Thyroid gland (tissue), 4 donors: Measurements from ENCODE around the gene TCEA2. TPM values are rescaled to one million over a fixed set of nuclear protein-coding genes. Genes with fewer than 3 reads are reported as not detected.

Source experiments
- DNase-seq, 2 donors: peaks; one replicate each; pipeline ENCODE4 v3.0.0-alpha.2; 2019
- H3K27ac ChIP-seq, 3 donors: fragments of 200-600 bp; sonication (generic); 1 replicate in 2 of 3; 2 replicates in 1 of 3; pipeline ENCODE4 v1.5.1; 2016 to 2019; ENCODE audit warnings: mild to moderate bottlenecking in 1 of 3, moderate library complexity in 1 of 3
- H3K27me3 ChIP-seq: fragments of 200-600 bp; sonication (generic); one replicate; pipeline ENCODE4 v1.5.1; 2019
- H3K36me3 ChIP-seq, 2 donors: fragments of 200-600 bp; sonication (generic); one replicate each; pipeline ENCODE4 v1.5.1; 2016 to 2019
- H3K4me1 ChIP-seq, 2 donors: fragments of 200-600 bp; sonication (generic); one replicate each; pipeline ENCODE4 v1.5.1; 2017 to 2019
- H3K4me3 ChIP-seq, 3 donors: fragments of 200-600 bp; sonication (generic); replicated peaks in 1 of 3; 1 replicate in 2 of 3; 2 replicates in 1 of 3; pipeline ENCODE4 v1.5.1; 2016; ENCODE audit warnings: mild to moderate bottlenecking in 1 of 3
- H3K9me3 ChIP-seq: fragments of 200-600 bp; sonication (generic); one replicate; pipeline ENCODE4 v1.5.1; 2017
- POLR2A ChIP-seq, 2 donors: fragments of 450-650 bp; IDR thresholded peaks; one replicate each; pipeline ENCODE4 v1.6.1; 2017; ENCODE audit warnings: antibody characterized with exemption in 2 of 2, mild to moderate bottlenecking in 2 of 2, moderate library complexity in 1 of 2
- WGBS, 2 donors: methylation state at CpG; one replicate each; pipeline ENCODE4 v1.1.5; 2017; 5-methylcytosine and 5-hydroxymethylcytosine counted together
- intact Hi-C: fragments of 100-400 bp; cut with DNase I; formaldehyde crosslinking; loops from one replicate; pipeline ENCODE4 v1.15.1; 2023
- total RNA-seq, 4 donors: library from RNA; depleted of rRNA; stranded (reverse); fragments of >200 nt; gene quantifications; one replicate each; pipeline ENCODE4 v1.2.3, GENCODE V29; 2016
- TF ChIP-seq, protein P1 (sequence below), 6 experiments: fragments of 200-600 bp in 3 of 6; fragments of 450-650 bp in 3 of 6; sonication (generic) in 3 of 6; IDR thresholded peaks; one replicate each; pipeline ENCODE4 v1.5.1; 2016 to 2019; ENCODE audit warnings: antibody characterized with exemption in 6 of 6, mild to moderate bottlenecking in 2 of 6, inconsistent platforms in 1 of 6, moderate library complexity in 1 of 6

Gene TCEA2
- total RNA-seq, 4 donors from 2014 or later = 20.9 to 43.1 (median 24.4) TPM

DNA sequence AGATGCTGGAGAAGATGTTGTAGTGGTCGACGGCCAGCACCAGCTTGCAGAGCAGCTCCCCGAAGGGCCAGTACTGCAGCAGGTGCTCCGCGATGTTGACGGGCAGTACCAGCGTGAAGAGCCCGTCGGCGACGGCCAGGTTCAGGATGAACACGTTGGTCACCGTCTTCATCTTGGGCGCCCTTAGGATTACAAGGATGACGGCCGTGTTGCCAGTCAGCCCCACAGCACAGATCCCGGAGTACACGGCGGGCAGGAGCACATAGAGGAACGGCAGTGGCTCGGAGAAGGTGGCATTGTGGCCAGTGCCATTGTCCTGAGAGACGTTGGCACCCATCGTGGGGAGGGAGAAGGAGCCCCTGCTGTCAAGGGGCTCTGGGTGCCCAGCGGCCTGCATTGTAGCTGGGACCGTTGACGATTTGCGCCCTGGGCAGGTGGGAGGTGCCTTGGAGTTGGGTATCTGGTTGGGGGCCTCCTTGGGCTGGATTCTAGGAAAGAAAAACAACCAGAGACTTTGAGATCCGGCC, 43.5 kb downstream of the TCEA2 start:
- no peak for DNase-seq
- no peak overlapping the region for H3K4me3 ChIP-seq
- WGBS, 2 donors = 86 to 93% methylated on average over 18 to 23 of the region's 28 CpGs
- intact Hi-C loops = no loop called here
- no peaks in the 10 kb centered on the region for H3K27me3 ChIP-seq
- H3K4me1 ChIP-seq = peaks cover 11% of the 10 kb centered on the region in 2 donors
- H3K36me3 ChIP-seq = no peaks in the 10 kb centered on the region
- H3K9me3 ChIP-seq = no peaks in the 10 kb centered on the region
- TF ChIP-seq, protein P1, sequence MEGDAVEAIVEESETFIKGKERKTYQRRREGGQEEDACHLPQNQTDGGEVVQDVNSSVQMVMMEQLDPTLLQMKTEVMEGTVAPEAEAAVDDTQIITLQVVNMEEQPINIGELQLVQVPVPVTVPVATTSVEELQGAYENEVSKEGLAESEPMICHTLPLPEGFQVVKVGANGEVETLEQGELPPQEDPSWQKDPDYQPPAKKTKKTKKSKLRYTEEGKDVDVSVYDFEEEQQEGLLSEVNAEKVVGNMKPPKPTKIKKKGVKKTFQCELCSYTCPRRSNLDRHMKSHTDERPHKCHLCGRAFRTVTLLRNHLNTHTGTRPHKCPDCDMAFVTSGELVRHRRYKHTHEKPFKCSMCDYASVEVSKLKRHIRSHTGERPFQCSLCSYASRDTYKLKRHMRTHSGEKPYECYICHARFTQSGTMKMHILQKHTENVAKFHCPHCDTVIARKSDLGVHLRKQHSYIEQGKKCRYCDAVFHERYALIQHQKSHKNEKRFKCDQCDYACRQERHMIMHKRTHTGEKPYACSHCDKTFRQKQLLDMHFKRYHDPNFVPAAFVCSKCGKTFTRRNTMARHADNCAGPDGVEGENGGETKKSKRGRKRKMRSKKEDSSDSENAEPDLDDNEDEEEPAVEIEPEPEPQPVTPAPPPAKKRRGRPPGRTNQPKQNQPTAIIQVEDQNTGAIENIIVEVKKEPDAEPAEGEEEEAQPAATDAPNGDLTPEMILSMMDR (IDR thresholded peaks at IDR 0.05) = no peak
- no peak overlapping the region for H3K27ac ChIP-seq

DNA sequence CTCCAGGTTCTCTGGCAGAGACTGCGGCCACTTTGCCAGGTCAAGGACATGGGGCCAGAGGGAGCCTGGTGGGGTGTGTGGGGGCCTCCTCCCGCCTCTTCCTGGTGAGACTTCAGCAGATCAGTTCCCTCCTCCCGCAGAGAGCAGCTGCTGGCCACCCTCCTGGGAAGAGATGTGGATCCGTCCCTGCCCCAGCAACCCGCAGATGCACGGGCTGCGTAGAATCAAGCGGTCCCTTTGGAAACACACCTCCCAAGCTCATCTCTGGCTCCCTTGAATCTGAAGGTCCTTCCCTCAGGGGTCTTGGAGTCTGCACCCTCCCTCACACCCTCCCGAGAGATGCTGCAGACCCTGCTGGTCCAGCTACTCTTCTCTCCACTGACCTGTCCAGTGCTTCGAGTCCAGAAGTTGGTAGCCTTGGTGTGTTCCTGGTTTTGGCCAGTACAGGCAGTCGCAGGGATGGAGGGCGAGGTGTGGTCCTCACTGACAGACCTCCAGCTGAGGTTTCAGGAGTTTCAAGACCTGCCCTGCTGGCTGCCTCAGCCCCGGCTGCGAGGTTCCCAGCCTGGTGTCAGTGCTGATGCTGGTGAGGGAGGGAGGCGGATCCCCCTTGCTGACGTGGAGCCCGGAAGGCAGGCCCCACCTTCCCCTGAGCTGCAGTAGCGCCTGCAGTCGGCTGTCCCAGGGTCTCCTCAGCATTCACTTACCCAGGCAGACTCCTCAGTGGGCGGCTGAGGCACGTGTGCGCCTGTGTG, 44.2 kb downstream of the TCEA2 start, which contains the start of gene NPBWR2:
Gene NPBWR2 (minus strand): TSS at position 585 of the 755 bp plus-strand sequence. CDS start 734 bp downstream, outside the sequence.
- no peak for TF ChIP-seq POLR2A (IDR thresholded peaks at IDR 0.05)
- 69 to 82% methylated on average over 9 to 16 of the region's 22 CpGs for WGBS, 2 donors
- no peaks in the 10 kb centered on the region for H3K27me3 ChIP-seq
- DNase-seq = no peak
- H3K36me3 ChIP-seq = no peaks in the 10 kb centered on the region
- H3K4me3 ChIP-seq = no peak within 1 kb of the TSS
- H3K27ac ChIP-seq = no peak within 1 kb of the TSS
- intact Hi-C loops = no loop called here
- peaks cover 7% of the 10 kb centered on the region in 2 donors for H3K4me1 ChIP-seq
- no peaks in the 10 kb centered on the region for H3K9me3 ChIP-seq

DNA sequence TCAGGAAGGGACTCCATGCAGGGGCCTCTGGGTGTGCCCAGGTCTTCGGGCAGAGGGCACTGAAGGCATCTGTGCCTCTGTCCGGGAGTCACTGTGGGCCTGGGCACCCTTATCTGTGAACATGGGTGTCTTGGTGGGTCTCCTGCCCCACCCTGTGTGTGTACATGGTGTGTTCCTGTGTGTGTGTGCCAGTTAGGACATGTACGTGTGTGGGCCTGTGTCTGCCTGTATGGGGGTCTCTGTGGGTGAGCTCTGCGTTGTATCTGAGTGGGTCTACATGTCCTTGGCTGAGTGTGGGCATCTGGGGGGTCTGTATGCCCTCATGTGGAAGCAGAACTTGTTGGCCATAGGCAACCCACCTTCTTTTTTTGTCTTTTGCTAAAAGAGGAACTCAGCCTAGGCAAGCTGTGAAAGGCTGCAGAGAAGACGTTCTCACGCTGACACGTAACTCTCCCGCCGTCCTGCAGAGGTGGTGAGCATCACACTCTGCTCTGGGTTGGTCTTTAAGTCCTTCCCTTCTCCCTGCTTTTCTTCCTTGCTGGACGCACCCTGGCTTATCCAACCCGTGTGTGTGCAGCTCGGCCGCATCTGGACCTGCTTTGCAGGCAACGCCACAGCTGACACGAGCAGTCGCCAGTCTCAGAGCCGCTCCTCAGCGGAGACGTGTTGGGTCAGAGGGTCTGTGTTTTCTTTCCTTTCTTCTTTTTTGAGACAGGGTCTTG, 44.9 kb downstream of the TCEA2 start:
- no peaks in the 10 kb centered on the region for H3K36me3 ChIP-seq
- no peak overlapping the region for H3K4me3 ChIP-seq
- intact Hi-C loops = no loop called here
- H3K9me3 ChIP-seq = no peaks in the 10 kb centered on the region
- H3K27me3 ChIP-seq = no peaks in the 10 kb centered on the region
- WGBS, 2 donors = 79 to 84% methylated on average over 17 to 19 of the region's 19 CpGs
- TF ChIP-seq, protein P1 (IDR thresholded peaks at IDR 0.05) = no peak
- TF ChIP-seq POLR2A (IDR thresholded peaks at IDR 0.05) = no peak
- DNase-seq = no peak
- no peaks in the 10 kb centered on the region for H3K4me1 ChIP-seq
- no peak overlapping the region for H3K27ac ChIP-seq

DNA sequence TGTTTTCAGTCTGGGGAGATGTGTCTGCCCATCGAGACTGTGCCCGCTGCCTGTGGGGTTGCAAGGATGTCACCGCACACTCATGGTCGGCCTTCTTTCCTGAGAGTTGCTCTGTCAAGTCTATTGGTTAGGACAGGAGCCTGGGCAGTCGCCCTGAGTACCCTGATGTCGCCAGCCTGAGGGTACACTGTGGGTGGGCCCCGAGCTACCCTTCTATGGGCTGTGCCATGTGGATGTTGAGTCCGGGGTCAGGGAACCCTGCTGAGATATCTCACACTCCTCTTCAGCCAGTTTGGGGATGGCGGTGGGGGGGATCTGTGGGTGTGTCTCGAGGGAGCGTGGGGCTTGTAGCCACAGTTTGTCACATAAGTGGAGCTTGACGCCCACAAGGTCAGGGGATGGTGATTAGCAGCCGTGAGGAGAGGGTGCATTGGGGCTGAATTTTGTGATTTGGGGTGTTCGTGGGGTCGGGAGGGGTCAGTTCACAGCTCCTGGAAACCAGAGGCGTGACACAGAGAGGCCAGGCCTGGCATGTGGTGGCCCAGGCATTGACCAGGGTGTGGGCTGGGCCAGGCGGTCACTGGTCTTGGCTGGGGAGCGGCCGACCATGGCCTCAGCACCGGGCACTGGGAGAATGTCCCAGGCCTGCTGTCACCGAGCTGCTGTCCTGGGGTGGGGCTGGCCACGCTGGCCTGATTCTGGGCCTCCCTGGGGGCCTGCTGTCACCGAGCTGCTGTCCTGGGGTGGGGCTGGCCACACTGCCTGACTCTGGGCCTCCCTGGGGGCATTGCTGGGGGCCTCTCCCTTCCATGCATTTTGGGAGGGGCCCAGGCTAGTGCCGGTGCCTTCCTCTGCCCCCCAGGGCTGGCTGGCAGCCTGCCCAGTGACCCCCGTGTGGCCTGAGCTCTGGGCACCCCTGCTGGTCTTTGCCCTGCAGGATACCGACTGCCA, 46.0 kb downstream of the TCEA2 start:
- Histone ChIP-seq H3K4me3 (no peak overlapping the region), H3K4me1 (no peaks in the 10 kb centered on the region), H3K9me3 (no peaks in the 10 kb centered on the region), H3K27ac (no peak overlapping the region), H3K27me3 (no peaks in the 10 kb centered on the region), H3K36me3 (no peaks in the 10 kb centered on the region)
- DNase-seq = no peak
- WGBS, 2 donors = 81% methylated on average over 13 to 20 of the region's 26 CpGs
- intact Hi-C loops = no loop called here
- TF ChIP-seq, protein P1 (IDR thresholded peaks at IDR 0.05) = no peak
- no peak for TF ChIP-seq POLR2A (IDR thresholded peaks at IDR 0.05)

DNA sequence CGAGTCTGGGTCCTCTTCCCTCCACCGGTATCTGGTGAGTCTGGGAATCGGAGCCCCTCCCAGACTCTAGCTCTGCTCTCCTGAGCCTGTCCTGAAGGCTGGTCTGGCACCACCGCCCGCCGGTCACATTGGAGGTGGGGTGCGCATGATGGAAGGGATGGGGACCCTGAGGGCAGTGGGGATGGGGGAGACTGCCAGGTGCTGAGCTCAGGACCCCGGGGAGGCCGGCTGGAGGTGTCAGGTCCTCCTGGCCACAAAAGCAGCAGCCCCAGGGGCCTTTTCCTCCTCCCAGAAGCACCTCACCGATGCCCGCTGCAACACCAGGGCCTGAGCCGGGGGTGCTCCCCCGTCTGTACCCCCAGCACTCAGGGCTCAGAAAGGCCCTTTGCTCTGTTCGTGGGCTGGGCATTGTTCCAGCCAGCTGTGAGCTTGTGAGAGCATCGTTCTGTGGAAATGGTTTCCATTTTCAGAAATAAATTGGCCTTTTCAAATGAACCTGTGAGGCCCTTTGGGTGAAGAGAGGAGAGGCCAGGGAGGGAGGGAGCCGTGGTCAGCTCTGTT, 46.9 kb downstream of the TCEA2 start:
- H3K27ac ChIP-seq = no peak overlapping the region
- intact Hi-C loops = no loop called here
- H3K27me3 ChIP-seq = no peaks in the 10 kb centered on the region
- no peak for DNase-seq
- TF ChIP-seq POLR2A (IDR thresholded peaks at IDR 0.05) = no peak
- TF ChIP-seq, protein P1 (IDR thresholded peaks at IDR 0.05) = no peak
- H3K36me3 ChIP-seq = no peaks in the 10 kb centered on the region
- no peak overlapping the region for H3K4me3 ChIP-seq
- no peaks in the 10 kb centered on the region for H3K4me1 ChIP-seq
- H3K9me3 ChIP-seq = no peaks in the 10 kb centered on the region
- 60 to 75% methylated on average over 3 to 12 of the region's 16 CpGs for WGBS, 2 donors
